SU-DHL-6 (cell line): ENCODE data around the gene AKT1.

ENCODE experiments used
- H2AFZ ChIP-seq: fragments of 200-600 bp; sonication (generic); 2 replicates; pipeline ENCODE4 v1.6.1; 2014; ENCODE audit warnings: low read depth, mild to moderate bottlenecking, moderate library complexity, mixed read lengths, antibody characterized with exemption, low read length; ENCODE audit not compliant: severe bottlenecking
- H3F3A ChIP-seq: fragments of 200-600 bp; shearing (Covaris generic); 2 replicates; pipeline ENCODE4 v1.6.0; 2016; ENCODE audit warnings: antibody characterized with exemption, mild to moderate bottlenecking; ENCODE audit not compliant: insufficient read depth
- H3K27ac ChIP-seq: fragments of 200-600 bp; sonication (generic); 2 replicates; pipeline ENCODE4 v1.5.1; 2016; ENCODE audit warnings: low read depth, mild to moderate bottlenecking, low read length, moderate library complexity, mixed read lengths
- H3K27me3 ChIP-seq: fragments of 200-600 bp; sonication (generic), shearing (Covaris generic); 2 replicates; pipeline ENCODE4 v1.6.0; 2014; ENCODE audit warnings: mild to moderate bottlenecking, low read length
- H3K36me3 ChIP-seq: fragments of 200-600 bp; sonication (generic); 2 replicates; pipeline ENCODE4 v1.6.1; 2014; ENCODE audit warnings: mild to moderate bottlenecking, low read length, mixed read lengths
- H3K4me2 ChIP-seq: fragments of 300-600, 200-600 bp; shearing (Covaris generic), sonication (generic); 2 replicates; pipeline ENCODE4 v1.6.0; 2014; ENCODE audit warnings: low read length, low read depth, mild to moderate bottlenecking; ENCODE audit not compliant: poor library complexity, severe bottlenecking
- H3K4me3 ChIP-seq: fragments of 200-600 bp; sonication (generic); 2 replicates; pipeline ENCODE4 v1.5.1; 2014; ENCODE audit warnings: antibody characterized with exemption, low read length, mild to moderate bottlenecking, mixed read lengths; ENCODE audit not compliant: insufficient read depth, poor library complexity, severe bottlenecking
- H3K79me2 ChIP-seq: fragments of 200-600 bp; sonication (generic); 2 replicates; pipeline ENCODE4 v1.6.1; 2014; ENCODE audit warnings: mild to moderate bottlenecking, low read length, moderate library complexity; ENCODE audit not compliant: insufficient read depth
- H3K9ac ChIP-seq: fragments of 200-600 bp; sonication (generic); 2 replicates; pipeline ENCODE4 v1.7.0; 2014; ENCODE audit warnings: mild to moderate bottlenecking, low read length
- H3K9me2 ChIP-seq: fragments of 200-600 bp; sonication (generic); replicated peaks from 2 replicates; pipeline ENCODE4 v1.6.1; 2014; ENCODE audit warnings: low read length; ENCODE audit not compliant: insufficient read depth
- H3K9me3 ChIP-seq: fragments of 200-600 bp; sonication (generic); 2 replicates; pipeline ENCODE4 v1.6.1; 2014; ENCODE audit warnings: low read length, mixed read lengths; ENCODE audit not compliant: insufficient read depth
- H4K20me1 ChIP-seq: fragments of 200-600 bp; sonication (generic); 2 replicates; pipeline ENCODE4 v1.6.1; 2014; ENCODE audit warnings: low read depth, mild to moderate bottlenecking, antibody characterized with exemption, low read length, moderate library complexity, mixed read lengths
- EZH2phosphoT487 ChIP-seq: fragments of 200-600 bp; sonication (generic), shearing (Covaris generic); conservative IDR thresholded peaks from 2 replicates; pipeline ENCODE4 v1.6.1; 2018; ENCODE audit warnings: mild to moderate bottlenecking, antibody characterized with exemption, low read length, moderate library complexity, mixed read lengths
- TF ChIP-seq, protein P1 (sequence below): fragments of 200-600 bp; sonication (generic); IDR thresholded peaks from one replicate; pipeline ENCODE4 v1.5.1; 2017; ENCODE audit warnings: antibody characterized with exemption, mild to moderate bottlenecking, low read length, moderate library complexity; ENCODE audit not compliant: insufficient read depth, poor library complexity, severe bottlenecking

The AKT1 gene

DNA sequence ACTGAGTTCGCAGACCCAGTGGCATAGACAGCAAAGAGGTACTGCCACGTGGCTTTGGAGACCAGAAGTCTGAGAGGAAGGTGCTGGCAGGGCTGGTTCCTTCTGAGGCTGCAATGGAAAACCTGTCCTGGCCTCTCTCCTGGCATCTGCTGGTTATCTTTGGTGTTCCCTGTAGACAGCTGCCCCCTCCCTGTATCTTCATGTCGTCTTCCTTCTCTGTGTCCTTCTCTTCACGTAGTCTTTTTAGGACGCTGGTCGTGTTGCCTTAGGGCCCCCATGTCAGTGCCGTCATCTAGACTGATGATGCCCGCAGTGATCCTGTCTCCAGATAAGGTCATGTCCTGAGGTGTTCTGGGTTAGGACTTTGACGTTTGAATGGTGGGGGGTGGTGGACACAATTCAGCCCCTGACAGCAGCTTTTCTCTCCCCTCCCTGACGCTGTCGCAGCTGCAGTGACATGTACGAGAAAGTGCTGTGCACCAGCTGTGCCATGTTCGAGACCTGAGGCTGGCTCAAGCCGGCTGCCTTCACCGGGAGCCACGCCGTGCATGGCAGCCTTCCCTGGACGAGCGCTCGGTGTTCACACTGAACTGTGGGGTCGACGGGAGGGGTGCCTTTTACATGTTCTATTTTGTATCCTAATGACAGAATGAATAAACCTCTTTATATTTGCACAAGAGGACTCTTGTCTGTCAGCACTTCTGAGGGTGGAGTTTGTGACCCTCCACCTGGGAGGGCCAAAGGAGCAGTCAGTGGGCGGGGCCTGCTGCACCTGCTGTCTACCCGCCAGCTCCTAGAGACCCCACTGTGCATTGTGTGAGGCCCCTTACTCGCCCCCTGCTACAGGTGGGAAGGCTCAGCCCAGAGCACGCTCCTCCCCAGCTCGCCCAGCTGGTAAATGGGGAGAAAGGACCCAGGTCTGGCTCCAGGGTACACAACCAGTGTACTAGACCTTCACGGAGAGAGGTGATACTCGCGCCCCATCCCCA lies 36.3 kb downstream of the AKT1 start:
- no peaks in the 10 kb centered on the region for H3K9me3 ChIP-seq
- no peaks in the 10 kb centered on the region for H3K27me3 ChIP-seq
- H4K20me1 ChIP-seq, result no peaks in the 10 kb centered on the region
- no peak overlapping the region for H3K4me3 ChIP-seq
- H2AFZ ChIP-seq, result no peak overlapping the region
- no peak overlapping the region for H3K4me2 ChIP-seq
- no peaks in the 10 kb centered on the region for H3K9me2 ChIP-seq
- H3K79me2 ChIP-seq, result peaks cover 19% of the 10 kb centered on the region
- H3K9ac ChIP-seq, result no peak overlapping the region
- no peaks in the 10 kb centered on the region for H3F3A ChIP-seq
- no peaks in the 10 kb centered on the region for H3K36me3 ChIP-seq
- TF ChIP-seq, protein P1, sequence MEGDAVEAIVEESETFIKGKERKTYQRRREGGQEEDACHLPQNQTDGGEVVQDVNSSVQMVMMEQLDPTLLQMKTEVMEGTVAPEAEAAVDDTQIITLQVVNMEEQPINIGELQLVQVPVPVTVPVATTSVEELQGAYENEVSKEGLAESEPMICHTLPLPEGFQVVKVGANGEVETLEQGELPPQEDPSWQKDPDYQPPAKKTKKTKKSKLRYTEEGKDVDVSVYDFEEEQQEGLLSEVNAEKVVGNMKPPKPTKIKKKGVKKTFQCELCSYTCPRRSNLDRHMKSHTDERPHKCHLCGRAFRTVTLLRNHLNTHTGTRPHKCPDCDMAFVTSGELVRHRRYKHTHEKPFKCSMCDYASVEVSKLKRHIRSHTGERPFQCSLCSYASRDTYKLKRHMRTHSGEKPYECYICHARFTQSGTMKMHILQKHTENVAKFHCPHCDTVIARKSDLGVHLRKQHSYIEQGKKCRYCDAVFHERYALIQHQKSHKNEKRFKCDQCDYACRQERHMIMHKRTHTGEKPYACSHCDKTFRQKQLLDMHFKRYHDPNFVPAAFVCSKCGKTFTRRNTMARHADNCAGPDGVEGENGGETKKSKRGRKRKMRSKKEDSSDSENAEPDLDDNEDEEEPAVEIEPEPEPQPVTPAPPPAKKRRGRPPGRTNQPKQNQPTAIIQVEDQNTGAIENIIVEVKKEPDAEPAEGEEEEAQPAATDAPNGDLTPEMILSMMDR, result no peak
- TF ChIP-seq EZH2phosphoT487, result no peak
- no peak overlapping the region for H3K27ac ChIP-seq

DNA sequence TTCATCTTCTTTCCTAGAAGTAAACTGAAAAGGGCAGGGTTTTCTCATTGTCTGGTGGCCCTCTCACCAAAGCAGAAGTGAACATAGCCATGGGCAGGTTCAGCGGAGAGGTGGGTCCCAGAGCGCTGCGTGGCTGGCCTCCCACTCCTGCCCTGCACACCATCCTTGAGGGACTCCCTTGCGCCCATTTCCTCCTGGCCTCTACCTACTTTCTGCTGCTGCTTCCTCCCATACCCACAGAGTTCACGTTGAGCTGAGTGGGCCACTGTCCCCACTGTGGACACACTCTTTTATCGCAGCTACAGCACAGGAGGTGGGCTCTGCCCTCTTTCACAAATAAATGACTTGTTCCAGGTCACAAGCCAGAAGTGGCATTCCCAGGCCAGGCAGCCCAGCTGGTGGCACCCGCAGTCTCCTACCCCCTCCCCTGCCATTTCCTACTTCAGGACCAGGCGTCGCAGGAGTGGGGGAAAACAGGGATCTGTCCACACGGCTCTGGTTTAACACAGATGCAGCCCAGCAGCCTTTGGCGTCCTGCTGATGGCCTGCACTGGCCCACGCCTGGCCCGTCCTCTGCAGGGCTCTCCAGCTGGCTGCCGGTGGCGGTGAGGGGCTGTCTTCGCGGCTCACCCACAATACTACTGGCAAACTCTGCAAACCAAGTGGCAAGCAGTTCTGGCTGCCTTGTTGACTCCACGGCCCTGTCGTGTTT lies 37.7 kb downstream of the AKT1 start:
- Histone ChIP-seq H3K27me3 (no peaks in the 10 kb centered on the region), H3K9ac (no peak overlapping the region), H3K36me3 (no peaks in the 10 kb centered on the region), H3K27ac (no peak overlapping the region), H3K9me3 (no peaks in the 10 kb centered on the region), H2AFZ (no peak overlapping the region), H3K4me3 (no peak overlapping the region), H3K9me2 (no peaks in the 10 kb centered on the region), H3F3A (no peaks in the 10 kb centered on the region), H3K79me2 (peaks cover 32% of the 10 kb centered on the region), H3K4me2 (no peak overlapping the region), H4K20me1 (no peaks in the 10 kb centered on the region; the same call in 1 of the 2 replicates)
- TF ChIP-seq, protein P1, result no peak
- no peak for TF ChIP-seq EZH2phosphoT487

DNA sequence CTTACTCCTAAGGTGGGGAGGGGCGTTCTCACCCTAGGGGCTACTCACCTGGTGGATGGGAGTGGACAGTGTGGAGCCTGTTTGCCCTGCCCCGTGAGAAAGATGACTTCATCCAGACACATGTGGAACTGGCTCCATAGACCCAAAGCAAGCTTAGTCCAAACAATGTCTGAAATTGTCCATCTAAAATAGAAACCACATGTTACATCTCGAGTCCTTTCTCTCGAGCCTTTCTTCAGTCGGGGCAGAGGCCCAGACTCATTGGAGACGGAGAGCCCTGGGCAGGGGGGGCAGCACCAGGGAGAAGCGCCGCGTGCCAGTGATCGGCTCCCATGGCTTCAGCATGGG lies 38.3 kb downstream of the AKT1 start:
- Histone ChIP-seq H3K36me3 (no peaks in the 10 kb centered on the region), H3K4me3 (no peak overlapping the region), H3K9me2 (no peaks in the 10 kb centered on the region), H3K4me2 (no peak overlapping the region), H4K20me1 (no peaks in the 10 kb centered on the region; the same call in 1 of the 2 replicates), H3K9ac (no peak overlapping the region), H3K79me2 (peaks cover 32% of the 10 kb centered on the region), H3F3A (no peaks in the 10 kb centered on the region), H3K27ac (no peak overlapping the region), H3K9me3 (no peaks in the 10 kb centered on the region), H3K27me3 (no peaks in the 10 kb centered on the region), H2AFZ (no peak overlapping the region)
- TF ChIP-seq, protein P1, result no peak
- no peak for TF ChIP-seq EZH2phosphoT487
